Spinal cord (tissue), 10 donors: ENCODE results near the gene PRPF38A. TPM values are rescaled to one million over a fixed set of nuclear protein-coding genes. Genes with fewer than 3 reads are reported as not detected.

Source experiments
- DNase-seq, 6 donors: peaks; one replicate each; pipeline versions ENCODE4 v3.0.0 to v3.0.0-alpha.2; 2013 to 2015; ENCODE audit warnings: low spot score in 6 of 6, low read depth in 4 of 6
- H3K27ac ChIP-seq: one replicate; pipeline ENCODE4 v1.5.1; 2013; ENCODE audit warnings: low read depth, low read length, control low read depth
- H3K27me3 ChIP-seq: one replicate; pipeline ENCODE4 v1.6.1; 2013; ENCODE audit warnings: low read length; ENCODE audit not compliant: control insufficient read depth, insufficient read depth
- H3K36me3 ChIP-seq: one replicate; pipeline ENCODE4 v1.6.1; 2013; ENCODE audit warnings: low read length; ENCODE audit not compliant: control insufficient read depth, insufficient read depth
- H3K4me1 ChIP-seq: one replicate; pipeline ENCODE4 v1.6.1; 2013; ENCODE audit warnings: low read length; ENCODE audit not compliant: control insufficient read depth, insufficient read depth
- H3K4me3 ChIP-seq: one replicate; pipeline ENCODE4 v1.5.1; 2013; ENCODE audit warnings: low read depth, low read length, control low read depth
- H3K9me3 ChIP-seq: one replicate; pipeline ENCODE4 v1.6.1; 2013; ENCODE audit warnings: low read length; ENCODE audit not compliant: control insufficient read depth, insufficient read depth
- WGBS: methylation state at CpG from one replicate; pipeline ENCODE4 v1.1.5; 2013; ENCODE audit warnings: missing lambda C conversion rate; ENCODE audit not compliant: insufficient coverage; 5-methylcytosine and 5-hydroxymethylcytosine counted together
- long read RNA-seq, 4 donors: transcript quantifications; one replicate each; lab custom pipeline, GENCODE V29; 2026
- polyA plus RNA-seq, 2 donors: library from polyadenylated mRNA; unstranded; fragments of 120-200 nt; gene quantifications; one replicate each; pipeline ENCODE4 v1.2.1, GENCODE V29; 2013; ENCODE audit not compliant: insufficient read length in 2 of 2
- total RNA-seq, 2 donors: library from RNA; depleted of rRNA in 1 of 2; stranded (reverse); fragments of 120-200 nt in 1 of 2; fragments of >200 nt in 1 of 2; gene quantifications; one replicate each; pipeline versions ENCODE4 v1.2.3 to v1.2.4, GENCODE V29; 2013 to 2014
- donor health status: healthy.

PRPF38A gene, protein sequence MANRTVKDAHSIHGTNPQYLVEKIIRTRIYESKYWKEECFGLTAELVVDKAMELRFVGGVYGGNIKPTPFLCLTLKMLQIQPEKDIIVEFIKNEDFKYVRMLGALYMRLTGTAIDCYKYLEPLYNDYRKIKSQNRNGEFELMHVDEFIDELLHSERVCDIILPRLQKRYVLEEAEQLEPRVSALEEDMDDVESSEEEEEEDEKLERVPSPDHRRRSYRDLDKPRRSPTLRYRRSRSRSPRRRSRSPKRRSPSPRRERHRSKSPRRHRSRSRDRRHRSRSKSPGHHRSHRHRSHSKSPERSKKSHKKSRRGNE
- total RNA-seq: 10 to 100 TPM; 20.3 to 31.8 TPM
- polyA plus RNA-seq: 10 to 100 TPM; 62.0 to 67.8 TPM
- long read RNA-seq, donor 1, full-length matches to known transcripts: 17 of 32 reads
- long read RNA-seq, donor 1, partial matches to known transcripts: 15 of 32 reads
- long read RNA-seq, donor 1, other reads (novel, unspliced or antisense): 0 of 32 reads
- long read RNA-seq, donor 2, full-length matches to known transcripts: 7 of 7 reads
- long read RNA-seq, donor 2, partial matches to known transcripts: 0 of 7 reads
- long read RNA-seq, donor 2, other reads (novel, unspliced or antisense): 0 of 7 reads
- long read RNA-seq, donor 3, full-length matches to known transcripts: 5 of 10 reads
- long read RNA-seq, donor 3, partial matches to known transcripts: 0 of 10 reads
- long read RNA-seq, donor 3, other reads (novel, unspliced or antisense): 5 of 10 reads
- long read RNA-seq, donor 4, full-length matches to known transcripts: 17 of 29 reads
- long read RNA-seq, donor 4, partial matches to known transcripts: 12 of 29 reads
- long read RNA-seq, donor 4, other reads (novel, unspliced or antisense): 0 of 29 reads

DNA sequence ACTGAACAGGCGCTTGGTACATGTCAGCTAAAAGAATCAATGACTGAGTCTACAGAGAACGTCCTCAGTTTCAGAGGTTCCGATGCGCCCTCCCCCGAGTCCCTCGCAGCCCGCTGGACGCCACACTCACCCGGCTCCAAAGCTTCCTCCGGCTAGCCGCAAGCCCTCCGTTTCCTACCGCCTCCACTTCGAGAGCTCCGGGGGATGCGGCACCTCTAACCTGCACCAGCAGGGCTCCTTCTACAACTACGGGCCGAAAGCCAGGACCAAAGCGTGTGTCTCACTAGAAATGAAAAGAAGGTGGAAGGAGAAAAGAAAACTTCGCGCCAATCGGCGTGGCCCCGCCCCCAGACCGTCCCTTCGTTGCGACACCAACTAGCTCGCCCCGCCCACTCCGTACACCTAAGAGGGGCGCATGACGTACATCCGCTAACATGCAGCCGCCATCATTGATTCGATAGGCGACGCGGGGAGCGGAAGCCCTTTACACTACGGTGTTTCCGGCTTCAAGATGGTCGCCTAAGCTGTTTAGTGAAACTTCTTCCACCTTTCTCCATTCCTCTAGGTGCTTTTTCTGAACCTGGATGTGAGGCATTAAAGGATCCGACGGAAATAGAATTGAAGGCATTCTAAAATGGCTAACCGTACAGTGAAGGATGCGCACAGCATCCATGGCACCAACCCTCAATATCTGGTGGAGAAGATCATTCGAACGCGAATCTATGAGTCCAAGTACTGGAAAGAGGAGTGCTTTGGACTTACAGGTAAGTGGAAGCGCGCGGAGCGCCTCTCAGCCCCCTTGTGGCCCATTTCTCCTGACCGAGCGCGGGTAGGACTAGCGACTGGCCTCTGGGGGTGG, at the start of gene PRPF38A, which contains the start of gene ORC1:
Gene PRPF38A (plus strand): TSS at position 487 of the 859 bp plus-strand sequence. CDS start 148 bp downstream, at position 635.
Gene ORC1 (minus strand): TSS at position 308 of the 859 bp plus-strand sequence. CDS start 2,200 bp downstream, outside the sequence.
- peak within 1 kb of the TSS; percentile 94 for H3K27ac ChIP-seq
- peaks cover 25% of the 10 kb centered on the region for H3K36me3 ChIP-seq
- no peaks in the 10 kb centered on the region for H3K27me3 ChIP-seq
- 0% methylated on average over 51 of the region's 57 CpGs for WGBS
- DNase-seq: peak; percentile 94 to 99 (median 98)
- H3K4me3 ChIP-seq: peak within 1 kb of the TSS; percentile 94
- H3K4me1 ChIP-seq: peaks cover 11% of the 10 kb centered on the region
- no peaks in the 10 kb centered on the region for H3K9me3 ChIP-seq

DNA sequence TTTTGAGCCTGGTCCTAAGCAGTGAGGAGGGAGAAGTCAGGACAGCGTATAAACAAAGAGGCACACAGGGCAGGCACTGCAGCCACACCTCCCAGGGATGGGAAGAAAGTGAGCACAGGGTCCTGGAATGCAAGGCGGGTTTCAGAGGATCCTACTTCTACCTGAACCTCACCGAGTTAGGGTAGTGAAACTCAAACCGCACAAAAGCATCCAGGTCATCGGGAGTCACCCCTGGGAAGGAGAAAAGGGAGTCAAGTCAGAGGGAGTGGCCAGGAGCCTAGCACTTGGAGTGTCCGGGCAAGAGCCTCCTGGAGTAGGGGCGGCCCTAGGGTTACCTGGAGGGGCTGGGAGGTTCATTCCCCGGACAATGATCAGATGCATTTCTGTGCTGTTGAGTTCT, 49.0 kb upstream of the PRPF38A start:
- Histone ChIP-seq H3K4me1 (peaks cover under 1% of the 10 kb centered on the region), H3K27ac (no peak overlapping the region), H3K9me3 (no peaks in the 10 kb centered on the region), H3K4me3 (no peak overlapping the region), H3K27me3 (no peaks in the 10 kb centered on the region), H3K36me3 (peaks cover 83% of the 10 kb centered on the region)
- 98% methylated on average over 6 of the region's 8 CpGs for WGBS
- DNase-seq: no peak

DNA sequence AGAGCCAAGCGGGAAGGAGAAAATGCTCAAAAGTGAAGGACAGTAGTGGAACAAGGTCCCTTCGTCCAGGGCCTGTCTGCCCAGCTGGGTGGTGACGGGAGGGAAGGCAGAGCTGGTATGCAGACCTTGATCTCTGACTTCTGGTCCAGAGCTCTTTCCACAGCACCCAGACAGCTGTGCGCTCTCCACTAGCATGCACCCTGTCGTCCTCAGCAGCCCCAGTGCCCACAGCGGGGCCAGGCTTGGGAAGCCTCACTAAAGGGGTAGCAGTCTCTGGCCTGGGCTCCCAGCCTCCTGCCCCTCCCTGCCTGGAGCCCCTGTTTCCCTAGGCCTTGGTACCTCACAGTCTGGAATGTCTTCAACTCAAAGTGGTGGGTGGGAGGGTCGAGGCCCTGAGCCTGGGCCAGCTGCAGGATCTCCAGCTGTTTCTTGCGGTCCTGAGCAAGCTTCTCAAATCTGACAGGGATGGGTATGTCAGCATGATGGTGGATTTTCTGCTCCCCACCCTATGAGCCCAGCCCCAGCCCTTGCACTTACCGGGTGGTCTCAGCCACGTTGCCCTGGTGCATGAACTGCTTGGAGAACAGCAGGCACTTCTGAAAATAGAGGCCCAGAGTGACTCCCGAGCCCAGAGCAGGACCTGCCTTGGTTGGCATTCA, 48.4 kb upstream of the PRPF38A start:
- WGBS: 89% methylated on average over 10 of the region's 11 CpGs
- no peaks in the 10 kb centered on the region for H3K27me3 ChIP-seq
- H3K27ac ChIP-seq: no peak overlapping the region

DNA sequence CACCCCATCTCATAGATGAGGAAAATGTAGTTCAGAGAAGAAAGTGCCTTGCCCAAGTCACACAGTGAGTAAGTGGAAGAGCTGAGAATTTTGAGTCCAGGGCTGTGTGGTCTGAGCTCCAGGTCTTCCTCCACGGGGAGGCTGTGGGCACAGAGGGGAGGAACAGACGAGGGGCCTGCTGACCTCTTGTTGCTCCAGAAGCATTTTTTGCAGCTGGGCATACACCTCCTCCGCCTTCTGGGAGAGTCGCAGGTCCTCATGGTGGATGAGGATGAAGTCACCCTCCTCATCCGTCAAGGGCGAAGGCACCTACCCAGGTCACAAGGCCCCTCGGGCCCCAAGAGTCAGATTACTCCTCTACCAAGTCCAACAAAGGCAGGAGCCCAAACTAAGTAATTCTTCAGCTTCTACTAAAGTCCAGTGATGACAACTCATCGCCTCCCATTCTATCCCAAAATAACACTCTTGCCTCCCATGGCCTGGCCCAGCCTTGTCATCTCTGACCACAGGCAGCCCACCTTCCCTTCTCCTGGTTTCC, 47.5 kb upstream of the PRPF38A start:
- Histone ChIP-seq H3K9me3 (no peaks in the 10 kb centered on the region), H3K4me1 (peaks cover 7% of the 10 kb centered on the region), H3K27ac (no peak overlapping the region), H3K27me3 (no peaks in the 10 kb centered on the region), H3K36me3 (peaks cover 93% of the 10 kb centered on the region), H3K4me3 (no peak overlapping the region)
- no peak for DNase-seq
- 89% methylated on average over 7 of the region's 8 CpGs for WGBS

More for the DNA sequence above, 48.4 kb upstream of the PRPF38A start:
- peaks cover 84% of the 10 kb centered on the region for H3K36me3 ChIP-seq
- peaks cover 6% of the 10 kb centered on the region for H3K4me1 ChIP-seq
- H3K4me3 ChIP-seq: no peak overlapping the region
- H3K9me3 ChIP-seq: no peaks in the 10 kb centered on the region
- DNase-seq: no peak

DNA sequence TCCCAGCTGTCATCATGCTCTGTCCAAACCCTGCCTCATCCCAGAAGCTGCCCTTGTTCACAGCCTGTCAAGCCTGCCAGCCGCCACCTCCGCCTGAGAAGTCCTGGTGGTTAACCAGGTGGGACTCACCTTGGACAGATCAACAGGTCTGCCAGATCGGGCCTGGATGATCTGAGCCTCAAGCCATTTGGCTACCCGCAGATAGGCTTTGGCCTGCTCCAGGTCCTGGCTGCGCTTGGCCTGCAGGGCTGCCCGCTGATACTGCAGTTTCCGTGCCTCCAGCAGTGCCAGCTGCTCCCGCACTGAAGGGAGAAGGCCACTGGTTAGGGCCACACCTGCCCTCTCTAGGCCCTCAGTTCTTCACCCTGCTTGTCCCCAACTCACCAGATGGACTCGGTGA, 47.0 kb upstream of the PRPF38A start:
- H3K9me3 ChIP-seq: no peaks in the 10 kb centered on the region
- no peaks in the 10 kb centered on the region for H3K27me3 ChIP-seq
- 97% methylated on average over 9 of the region's 9 CpGs for WGBS
- no peak overlapping the region for H3K4me3 ChIP-seq
- no peak for DNase-seq
- no peak overlapping the region for H3K27ac ChIP-seq
- peaks cover 7% of the 10 kb centered on the region for H3K4me1 ChIP-seq
- peaks cover 98% of the 10 kb centered on the region for H3K36me3 ChIP-seq

DNA sequence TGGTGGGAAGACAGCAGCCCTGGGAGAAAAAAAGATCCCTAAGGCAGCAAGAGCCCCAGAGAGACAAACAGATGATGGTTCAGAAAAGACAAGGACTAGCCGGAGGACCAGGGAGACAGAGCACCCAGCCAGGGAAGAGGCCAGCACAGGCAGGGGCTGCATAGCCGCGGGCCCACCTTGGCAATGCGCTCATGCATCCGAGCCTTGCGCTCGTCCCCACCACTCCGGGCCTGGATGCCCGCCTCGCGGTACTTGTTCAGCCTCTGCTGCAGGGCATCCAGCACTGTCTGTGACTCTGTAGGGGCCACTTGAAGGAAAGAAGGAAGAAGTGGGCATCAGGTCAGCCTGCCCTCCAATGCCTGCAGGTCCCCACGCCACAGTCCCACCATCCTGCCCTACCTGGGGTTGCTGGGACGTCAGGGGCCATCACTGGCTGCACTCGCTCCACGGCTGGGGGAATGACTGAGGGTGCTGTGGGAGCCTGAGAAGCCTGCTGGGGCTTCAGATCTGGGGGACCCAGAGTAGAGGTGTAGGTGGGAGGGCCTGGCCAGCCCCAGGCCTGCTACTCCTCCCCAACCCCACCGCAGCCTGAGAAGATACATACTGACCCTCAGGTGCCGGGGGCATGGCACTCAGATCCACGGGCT, 45.4 kb upstream of the PRPF38A start:
- Histone ChIP-seq H3K4me1 (peaks cover 7% of the 10 kb centered on the region), H3K27me3 (no peaks in the 10 kb centered on the region), H3K4me3 (no peak overlapping the region), H3K9me3 (no peaks in the 10 kb centered on the region), H3K27ac (no peak overlapping the region), H3K36me3 (peaks cover 91% of the 10 kb centered on the region)
- no peak for DNase-seq
- WGBS: 98% methylated on average over 11 of the region's 18 CpGs

DNA sequence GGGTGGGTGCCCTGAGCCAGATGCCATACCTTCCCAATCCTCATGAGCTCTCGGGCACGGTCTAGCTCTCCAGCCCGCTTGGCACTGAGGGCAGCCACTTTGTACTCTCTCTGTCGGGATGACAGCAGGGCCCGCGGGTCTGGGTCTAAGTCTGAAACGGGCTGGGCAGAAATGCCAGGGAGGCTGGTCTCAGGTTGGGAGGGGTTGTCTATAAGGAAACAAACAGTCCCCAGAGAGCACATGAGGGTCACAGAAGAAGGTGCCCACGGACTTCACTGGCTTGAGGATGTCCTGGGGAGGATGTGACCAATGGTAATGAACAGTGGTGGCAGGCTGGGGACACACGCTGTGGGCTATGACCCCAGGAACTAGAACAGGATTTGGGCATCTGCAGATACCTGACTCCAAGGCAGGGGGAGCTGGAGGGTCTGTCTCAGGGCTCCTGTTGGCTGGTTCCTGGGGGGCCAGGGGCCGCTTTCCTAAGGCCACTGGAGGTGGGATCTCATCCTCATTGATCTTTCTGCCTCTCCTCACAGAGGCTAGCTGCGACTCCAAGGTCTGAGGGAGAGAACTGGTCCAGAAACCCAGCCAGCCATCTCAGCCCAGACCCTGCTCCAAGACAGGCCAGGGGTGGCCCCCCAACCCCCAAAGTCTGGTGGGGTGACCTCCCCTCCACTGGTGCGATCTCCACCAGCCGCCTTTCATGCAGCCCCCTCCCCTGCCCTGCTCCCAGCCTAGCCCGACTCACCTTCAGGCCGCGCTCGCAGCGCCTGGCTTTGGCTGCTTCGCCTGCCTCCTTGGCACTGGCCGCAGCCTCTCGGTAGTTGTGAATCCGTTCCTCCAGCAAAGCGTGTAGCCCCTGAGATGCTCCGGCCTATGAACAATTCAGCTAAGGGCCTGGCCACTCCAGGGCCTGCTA, 44.5 kb upstream of the PRPF38A start:
- no peak for DNase-seq
- Histone ChIP-seq H3K27ac (peak overlapping the region; percentile 33), H3K27me3 (no peaks in the 10 kb centered on the region), H3K9me3 (no peaks in the 10 kb centered on the region), H3K4me3 (no peak overlapping the region), H3K36me3 (peaks cover 86% of the 10 kb centered on the region), H3K4me1 (peaks cover 16% of the 10 kb centered on the region)
- WGBS: 94% methylated on average over 22 of the region's 24 CpGs

DNA sequence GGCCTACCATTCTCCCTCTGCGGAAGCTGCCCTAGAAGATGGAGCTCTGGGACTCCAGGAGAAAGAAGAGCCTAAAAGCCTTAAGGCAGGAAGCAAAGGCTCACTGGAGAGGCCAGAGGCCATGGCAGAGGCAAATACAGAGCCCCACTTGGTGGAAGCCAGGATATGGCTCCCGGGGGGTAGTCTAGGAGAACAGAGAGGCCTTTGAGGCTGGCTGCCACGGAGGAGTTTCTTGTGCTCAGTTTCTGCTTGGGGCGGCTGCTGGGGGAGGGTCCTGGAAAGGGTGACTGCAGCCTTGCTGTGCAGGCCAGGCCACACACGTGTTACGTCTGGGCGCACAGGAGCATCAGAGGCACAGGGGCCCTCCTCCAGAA, 43.8 kb upstream of the PRPF38A start:
- no peak for DNase-seq

More for the DNA sequence above, 43.8 kb upstream of the PRPF38A start:
- 75% methylated on average over 7 of the region's 7 CpGs for whole genome bisulfite sequencing
- peak overlapping the region; percentile 33 for H3K27ac ChIP-seq
- H3K4me3 ChIP-seq: no peak overlapping the region
- H3K9me3 ChIP-seq: no peaks in the 10 kb centered on the region
- no peaks in the 10 kb centered on the region for H3K27me3 ChIP-seq
- peaks cover 79% of the 10 kb centered on the region for H3K36me3 ChIP-seq
- H3K4me1 ChIP-seq: peaks cover 22% of the 10 kb centered on the region
